CD4-positive, alpha-beta T cell treated with Interleukin-4 for 4 hours (primary cell): ENCODE results near the gene RBSN.
"Not testable (repeated sequence)": the region's sequence is repeated elsewhere in the genome, so short reads cannot be mapped to it uniquely, and the experiment has no call there.

Experiments
- DNase-seq: peaks from one replicate; pipeline ENCODE4 v3.0.0-alpha.2; 2020

RBSN gene

DNA sequence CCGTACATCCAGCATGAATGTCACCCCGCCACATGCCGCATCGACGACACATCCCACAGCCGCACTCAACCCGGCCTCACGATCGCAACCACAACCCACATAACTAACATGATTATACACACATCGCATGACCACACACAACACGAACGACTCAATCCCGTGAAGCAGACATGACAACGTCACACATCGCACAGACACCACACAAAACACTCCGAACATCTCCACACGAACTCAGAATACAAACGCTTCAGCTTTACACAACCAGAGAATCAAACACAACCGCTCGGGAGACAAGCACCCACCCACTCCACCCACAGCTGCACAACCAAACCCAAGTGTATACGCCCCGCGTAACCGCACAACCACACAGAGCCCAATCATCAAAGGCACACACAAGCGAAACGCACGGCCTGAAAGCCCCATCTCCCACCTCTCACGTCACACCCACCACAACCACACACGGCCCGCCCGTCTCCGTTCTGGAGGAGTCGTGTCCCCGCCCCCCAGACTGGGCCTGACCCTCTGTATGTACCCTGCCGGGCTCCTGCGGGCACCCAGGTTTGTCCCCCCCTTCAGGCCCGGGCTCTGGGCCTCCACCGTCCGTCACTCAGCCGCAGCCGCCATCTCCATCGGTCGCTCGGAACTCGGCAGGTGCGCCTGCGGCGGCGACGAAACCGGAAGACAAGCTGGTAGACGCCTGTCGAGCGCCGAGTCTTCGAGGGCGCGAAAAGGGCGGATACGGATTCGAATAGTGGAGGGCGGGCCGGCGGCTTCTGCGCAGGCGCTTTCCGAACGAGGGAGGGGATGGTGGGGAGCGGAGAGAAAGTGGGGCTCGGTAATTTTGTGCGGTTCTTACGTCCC, at the start of gene RBSN:
RBSN (minus strand) TSS at position 646 of the 861 bp plus-strand sequence. CDS start 3,028 bp downstream, outside the sequence.
- DNase-seq = peak; percentile 95

DNA sequence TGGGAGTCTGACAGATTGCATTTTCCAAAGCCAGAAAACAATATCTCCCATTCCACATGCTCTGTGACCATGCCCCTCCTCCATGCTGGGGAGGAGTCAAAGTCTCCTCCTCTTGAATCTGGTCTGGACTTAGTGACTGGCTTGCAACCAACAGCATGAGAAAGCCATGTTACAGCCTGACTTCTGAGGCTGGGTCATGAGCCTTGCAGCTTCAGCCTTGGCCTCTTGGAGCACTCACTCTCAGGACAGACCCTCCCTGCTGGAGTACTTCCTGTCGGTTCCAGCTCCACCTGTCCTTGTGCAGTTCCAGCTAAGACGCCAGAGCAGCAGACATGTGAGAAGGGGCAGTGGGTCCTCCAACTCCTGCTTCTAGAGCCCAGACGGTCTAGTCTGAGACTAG, 49.7 kb upstream of the RBSN start:
- DNase-seq = no peak

DNA sequence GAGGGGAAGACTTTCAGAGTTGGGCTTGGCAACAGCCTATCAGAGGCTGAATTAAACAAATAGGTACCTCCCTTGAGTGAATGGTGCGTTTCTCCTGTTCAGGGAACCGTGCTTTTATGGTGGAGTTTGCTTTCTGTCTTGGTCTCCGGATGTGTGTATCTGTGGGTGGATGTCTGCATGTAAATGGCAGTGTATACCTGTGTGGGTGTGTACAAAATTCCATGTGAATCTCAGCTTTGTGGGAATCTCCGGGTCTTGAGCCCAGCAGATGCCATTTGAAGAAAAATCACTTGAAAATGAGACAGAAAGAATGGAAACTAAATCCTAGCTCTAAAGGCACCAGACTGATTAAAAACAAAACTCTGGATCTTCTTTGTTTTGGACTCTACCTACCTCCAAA, 37.9 kb upstream of the RBSN start:
- not testable (repeated sequence) for DNase-seq

DNA sequence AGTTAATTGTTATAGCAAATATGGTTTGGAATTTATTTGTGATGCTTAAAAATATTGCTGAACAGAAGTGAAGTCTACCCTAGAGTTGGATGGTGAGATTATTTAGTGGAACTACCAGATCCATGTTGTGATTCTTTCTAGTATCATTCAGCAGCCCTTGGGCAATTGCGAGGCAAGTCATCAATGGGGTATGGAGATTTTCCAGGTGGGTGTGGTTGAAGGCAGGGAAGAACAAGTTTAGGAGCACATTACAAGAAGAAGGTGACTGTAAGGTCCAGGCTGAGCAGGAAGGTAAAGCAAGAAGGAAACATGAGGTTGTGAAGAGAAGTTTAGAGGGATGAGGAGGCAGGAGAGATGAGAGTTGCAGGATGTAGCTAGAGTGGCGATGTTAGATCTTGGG, 36.0 kb upstream of the RBSN start:
- DNase-seq = not testable (repeated sequence)

DNA sequence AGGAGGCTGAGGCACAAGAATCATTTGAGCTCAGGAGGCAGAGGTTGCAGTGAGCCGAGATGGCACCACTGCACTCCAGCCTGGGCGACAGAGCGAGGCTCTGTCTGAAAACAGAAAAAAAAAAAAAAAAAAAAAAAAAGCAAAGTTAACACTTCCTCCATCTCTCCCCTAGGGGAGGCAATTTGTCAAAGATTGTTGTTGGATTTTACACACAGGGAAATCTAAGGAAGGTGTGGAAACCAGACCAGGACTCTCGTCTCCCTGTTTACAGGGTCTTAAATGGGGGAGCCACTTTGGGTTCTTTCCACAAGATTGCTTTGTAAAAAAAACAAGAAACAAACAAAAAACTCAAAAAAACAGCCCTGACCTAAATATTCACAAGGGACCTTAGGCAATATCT, 29.5 kb upstream of the RBSN start:
- not testable (repeated sequence) for DNase-seq

DNA sequence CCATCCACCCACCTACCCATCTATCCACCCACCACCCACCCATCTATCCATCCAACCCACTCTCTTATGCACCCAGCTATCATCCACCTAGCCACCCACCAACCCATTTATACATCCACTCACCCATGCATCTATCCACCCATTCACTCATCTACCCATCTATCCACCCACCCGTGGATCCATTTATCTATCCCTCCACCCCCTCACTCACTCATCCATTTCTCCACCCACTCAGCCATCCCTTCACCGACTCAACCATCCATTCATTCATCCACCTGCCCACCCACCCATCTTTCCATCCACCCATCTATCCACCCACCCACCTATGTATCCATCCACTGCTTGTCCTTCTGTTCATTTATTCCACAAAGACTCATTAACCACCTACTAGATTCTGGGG, 28.0 kb upstream of the RBSN start:
- not testable (repeated sequence) for DNase-seq

DNA sequence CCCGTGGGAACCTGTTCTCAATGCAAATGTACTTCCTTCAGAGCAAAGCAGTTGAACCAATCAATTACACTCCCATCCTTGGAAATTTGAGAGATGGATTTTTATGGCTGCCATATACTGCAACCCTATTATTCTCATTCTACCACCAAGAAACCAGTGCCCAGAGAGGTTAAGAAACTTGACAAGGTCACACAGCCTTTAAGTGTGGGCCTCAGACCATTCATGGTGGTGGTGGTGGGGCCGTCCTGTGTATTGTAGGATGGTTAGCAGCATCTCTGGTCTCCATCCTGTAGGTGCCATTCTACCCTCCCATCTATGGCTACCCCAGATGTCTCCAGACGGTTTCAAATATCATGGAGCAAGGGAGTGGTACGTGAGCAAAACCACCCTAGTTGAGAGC, 23.4 kb upstream of the RBSN start:
- DNase-seq = no peak

DNA sequence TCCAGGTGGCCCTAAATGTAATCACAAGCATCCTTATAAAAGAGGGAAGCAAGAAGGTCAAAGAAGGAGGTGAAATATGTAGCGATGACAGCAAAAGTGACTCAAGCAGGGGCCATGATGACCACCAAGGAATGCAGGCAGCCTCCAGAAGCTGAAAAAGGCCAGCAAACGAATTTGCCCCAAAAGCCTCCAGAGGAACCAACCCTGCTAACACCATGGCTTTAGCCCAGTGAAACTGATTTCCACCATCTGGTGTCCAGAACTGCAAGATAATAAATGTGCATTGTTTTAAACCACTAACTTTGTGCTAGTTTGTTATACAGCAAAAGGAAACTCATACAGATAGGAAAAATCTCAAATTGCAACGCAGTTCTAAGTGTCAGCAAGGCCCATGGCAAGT, 23.0 kb upstream of the RBSN start:
- DNase-seq = no peak

DNA sequence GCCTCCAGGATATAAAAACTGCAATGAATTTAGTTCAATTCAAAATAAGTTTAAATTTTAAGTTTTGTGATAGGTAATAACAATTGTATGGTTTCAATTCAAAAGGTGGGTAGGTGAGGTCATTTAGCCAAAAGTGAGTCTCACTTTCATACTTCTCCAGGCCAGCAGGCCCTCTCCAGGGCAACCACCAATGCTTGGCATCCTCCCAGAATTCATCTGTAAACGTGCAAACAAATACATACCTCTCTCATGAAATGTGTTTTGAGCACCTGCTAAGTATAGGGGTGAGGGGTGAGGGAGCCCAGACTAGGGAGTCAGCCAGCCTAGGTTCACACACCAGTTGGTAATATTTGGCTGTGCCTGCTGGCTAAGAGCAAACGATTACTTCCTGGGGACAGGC, 22.0 kb upstream of the RBSN start:
- DNase-seq = no peak

DNA sequence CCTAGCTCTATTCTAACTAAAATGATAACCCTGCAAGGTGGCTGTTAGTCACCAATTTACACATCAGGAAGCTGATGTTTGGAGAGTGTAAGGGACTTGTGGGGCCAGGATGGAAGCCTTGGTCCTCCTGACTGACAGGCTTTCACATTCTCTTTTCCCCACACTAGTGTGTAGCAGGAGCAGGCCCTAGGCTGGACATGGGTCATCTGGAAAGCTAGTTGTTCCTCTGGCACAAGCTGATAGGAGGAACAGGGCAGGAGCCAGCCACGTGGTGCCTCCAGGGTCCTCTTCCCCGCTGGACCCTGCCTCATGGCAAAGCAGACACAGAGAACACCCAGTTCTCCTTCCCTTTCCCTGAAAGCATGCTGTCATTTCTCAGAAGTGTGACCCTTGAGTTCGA, 18.1 kb upstream of the RBSN start:
- no peak for DNase-seq

DNA sequence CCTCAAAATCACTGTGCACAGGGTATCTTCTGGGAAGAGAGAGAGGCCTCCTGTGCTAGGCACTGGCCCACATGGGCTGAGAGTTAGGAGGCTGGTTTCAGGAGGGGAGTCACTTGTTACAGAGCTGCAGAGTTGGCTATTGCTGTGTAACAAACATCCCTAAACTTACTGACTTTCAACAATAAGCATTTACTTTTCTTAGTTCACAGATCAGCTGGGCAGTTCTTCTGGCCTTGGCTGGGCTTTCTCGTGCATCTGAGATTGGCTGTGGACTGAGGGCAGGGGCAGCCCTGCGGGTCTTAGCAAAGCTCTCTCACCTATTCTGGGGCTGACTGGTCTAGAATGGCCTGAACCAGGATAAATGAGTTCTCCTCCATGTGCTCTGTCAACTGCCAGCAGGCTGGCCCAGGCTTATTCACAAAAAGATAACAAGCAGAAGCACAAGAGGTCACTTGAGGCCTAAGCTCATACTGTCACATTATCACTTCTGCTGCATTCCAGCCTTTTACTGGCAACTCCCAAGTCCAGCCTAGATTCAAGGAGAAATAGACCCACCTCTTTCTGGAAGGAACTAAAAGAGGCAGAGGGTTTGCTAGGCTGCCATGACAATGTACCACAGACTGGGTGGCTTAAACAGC, 17.2 kb upstream of the RBSN start:
- DNase-seq = no peak

DNA sequence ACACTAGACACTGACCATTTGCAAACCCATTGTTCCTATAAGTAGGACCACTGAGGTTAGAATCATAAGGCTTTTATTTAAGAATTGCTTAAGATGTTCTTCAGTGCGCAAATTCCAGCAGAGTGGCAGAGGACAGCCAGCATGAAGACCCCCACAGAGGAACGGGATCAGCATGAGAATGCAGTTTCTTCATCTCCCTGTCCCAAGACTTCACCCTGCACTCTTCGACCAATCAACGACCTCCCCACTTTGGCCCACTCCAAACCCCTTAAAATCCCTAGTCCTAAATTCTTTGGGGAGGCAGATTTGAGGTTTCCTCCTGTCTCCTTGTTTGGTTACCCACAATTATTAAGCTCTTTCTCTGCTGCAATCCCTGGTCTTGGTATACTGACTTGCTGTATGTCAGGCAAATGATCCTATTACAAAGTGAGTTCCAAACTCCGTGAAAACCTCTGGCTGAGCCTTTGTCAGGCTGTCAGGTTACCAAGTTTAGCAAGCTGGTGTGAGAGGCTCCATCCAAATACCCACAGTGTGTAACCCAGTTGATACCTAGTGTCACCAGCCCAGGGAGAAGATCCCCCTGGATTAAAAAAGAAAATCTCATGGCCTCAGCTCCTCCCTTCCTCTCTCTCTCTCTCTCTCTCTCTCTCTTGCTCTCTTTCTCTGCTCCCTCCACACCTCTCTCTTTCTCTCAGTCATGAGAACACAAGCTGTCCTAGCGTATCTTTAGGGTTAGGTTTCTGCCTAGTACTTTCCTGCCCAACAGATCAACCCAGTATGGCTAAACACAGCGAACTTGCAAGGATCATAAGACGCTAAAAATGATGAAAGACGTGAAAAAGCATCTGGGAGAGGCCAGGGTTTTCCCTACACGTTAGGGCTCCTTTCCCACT, 15.8 kb upstream of the RBSN start:
- DNase-seq = no peak

DNA sequence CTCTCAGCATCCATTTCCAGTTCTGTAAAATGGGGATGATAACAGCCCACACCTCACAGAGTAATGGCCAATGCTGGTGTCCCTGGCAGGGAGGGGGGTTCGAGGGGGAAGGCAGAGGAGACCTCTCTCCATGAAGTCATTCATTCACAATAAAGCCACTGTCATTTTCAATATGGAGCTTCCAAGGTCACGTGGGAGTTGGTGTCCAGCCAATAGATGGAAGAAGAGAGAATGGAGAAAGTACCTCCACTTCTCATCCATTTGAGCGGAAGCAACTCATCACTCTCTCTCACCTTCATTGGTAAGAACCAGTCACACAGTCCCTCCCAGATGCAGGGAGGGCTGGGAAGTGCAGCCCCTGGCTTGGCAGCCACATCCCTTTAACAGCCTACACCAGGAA, 14.9 kb upstream of the RBSN start:
- no peak for DNase-seq

DNA sequence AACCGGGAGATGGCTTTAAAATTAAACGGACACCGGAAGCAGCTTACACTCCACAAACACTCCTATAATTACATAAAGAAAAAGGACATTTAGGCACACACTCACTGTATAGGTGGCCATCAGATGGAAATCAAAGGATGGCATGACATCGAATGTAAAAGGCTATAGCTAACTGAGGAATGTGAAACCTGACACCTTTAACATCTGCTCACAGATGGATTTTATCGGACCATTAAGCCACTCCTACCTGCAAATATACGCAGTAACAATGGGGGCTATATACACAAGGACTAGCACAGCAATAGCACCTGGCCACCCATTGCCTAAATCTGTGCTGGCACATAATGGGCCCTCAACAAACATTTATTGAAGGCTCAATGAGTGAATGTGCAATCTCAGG, 14.5 kb upstream of the RBSN start:
- no peak for DNase-seq

DNA sequence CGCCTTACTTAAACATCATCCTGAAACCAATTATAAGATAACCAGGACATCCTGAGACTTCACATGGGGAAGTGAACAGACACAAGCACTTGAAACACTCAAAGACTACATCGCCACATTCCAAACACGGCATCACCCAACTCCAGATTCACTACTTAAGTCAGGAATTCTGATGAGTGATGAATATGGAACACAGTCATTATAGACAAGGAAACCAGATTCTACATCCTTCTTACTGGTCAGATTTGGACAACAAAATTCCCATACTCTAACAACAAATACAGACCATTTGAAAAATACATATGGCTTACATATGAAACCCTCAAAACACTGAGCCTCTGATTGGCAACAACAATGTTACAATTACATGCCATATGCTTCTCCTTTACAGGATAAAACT, 13.1 kb upstream of the RBSN start:
- no peak for DNase-seq

DNA sequence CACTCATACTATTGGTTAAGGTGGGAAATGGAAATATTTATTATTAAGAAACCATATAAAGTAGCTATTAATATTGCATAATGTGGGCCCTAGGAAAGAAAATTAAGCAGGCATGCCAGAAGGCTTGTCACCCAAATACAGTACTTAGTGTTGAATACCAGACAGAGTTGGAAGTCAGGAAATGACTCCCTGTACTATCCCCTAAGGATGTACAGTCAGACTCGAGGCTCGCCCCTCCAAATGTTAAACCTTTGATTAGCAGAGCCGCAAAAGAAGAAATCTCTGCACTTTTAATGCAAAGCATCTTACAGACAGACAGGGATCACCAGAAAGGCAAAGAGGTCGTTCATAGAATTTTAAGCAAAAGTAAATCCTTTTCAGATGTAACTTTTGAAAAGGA, 11.3 kb upstream of the RBSN start:
- DNase-seq = no peak

DNA sequence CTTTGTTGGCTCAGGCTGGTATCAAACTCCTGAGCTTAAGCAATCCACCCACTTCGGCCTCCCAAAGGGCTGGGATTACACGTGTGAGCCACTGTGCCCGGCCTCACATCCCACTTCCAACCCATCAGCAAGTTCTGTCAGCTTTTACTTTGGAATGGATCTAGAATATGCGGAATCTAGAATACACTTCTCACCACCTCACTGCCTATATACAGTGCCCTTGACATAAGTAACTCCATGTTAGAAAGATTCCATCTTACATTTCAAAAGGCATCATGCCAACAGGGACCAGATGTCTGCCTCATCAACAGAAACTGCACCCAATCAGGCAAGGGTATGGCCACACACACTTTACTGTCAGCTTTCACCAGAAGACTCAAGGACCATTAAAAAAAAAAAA, 9.9 kb upstream of the RBSN start:
- DNase-seq = no peak

DNA sequence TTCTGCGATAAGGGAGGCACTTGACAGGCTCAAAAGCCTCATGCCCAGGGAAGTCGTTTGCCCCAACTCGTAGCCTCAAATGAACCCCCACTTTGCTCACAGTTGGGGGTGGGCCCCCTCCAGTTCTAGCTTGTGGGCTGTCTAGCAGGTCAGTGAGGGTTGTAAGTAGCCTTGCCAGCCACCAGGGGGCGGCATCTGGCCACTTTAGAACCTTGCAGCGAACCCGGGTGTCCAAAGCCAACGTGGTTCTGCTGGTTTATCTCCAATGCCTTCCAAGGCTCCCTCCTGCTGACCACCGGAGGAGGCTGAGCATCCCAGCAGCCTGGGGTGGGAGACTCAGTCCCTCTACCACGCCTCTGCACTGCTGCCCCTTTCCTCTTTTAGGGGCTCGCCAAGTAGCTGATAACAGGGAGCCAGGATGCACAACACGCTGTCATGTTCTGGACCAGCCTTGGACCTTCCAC, 9.2 kb upstream of the RBSN start:
- DNase-seq = peak; percentile 67

DNA sequence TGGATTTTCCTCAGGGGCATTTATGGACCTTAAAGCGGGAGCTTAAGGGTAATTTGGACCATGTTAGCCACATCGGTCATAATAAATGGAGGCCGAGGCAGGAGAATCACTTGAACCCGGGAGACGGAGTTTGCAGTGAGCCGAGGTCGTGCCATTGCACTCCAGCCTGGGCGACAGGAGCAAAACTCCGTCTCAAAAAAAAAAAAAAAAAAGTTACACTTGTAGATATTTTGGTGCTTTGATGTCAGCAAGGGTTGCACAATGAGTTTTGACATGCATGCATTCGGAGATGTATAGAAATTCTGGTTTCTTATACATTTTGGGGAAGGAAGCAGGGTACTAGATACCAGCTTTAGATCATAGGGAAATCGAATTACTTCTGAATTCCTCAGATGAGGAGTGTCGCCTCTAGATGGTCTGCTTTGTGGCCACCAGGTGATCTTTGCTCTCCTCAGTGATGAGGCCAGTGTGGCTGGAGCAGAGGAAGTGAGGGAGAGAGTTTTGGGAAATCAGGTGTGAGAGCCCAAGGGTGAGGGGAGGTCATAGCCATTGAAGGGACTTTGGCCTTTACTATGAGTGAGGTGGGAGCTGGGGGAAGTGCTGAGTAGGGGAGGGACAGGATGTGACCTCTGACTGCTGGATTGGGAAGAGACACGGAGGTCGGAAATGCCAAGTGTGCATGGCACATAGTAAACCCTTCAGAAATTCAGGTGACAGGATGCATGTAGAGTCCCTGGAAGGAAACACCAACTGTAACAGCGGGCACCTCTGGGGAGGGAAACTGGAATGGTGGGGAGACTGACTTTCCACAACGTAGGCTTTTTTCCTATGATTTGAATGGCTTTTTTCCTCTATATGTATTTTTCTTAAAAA, 8.4 kb upstream of the RBSN start:
- DNase-seq = no peak

DNA sequence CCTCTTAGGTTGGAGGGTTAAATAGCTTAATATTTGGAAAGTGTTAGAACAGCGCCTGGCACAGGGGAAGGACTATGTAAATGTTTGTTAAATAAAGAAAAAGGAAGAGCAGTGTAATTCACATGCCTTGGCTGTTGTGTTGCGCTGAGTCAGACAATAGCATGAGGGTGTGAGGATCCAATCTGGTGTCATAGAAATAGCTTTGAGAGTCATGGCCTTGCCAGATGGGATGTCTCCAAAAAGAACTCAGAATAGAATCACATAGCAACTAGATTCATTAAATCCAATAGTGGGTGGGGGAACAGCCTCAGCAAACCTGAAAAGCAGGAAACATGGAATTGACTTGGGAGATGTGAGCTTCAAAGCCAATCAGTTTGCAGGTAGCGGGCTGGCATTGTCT, 3.9 kb upstream of the RBSN start:
- DNase-seq = no peak

DNA sequence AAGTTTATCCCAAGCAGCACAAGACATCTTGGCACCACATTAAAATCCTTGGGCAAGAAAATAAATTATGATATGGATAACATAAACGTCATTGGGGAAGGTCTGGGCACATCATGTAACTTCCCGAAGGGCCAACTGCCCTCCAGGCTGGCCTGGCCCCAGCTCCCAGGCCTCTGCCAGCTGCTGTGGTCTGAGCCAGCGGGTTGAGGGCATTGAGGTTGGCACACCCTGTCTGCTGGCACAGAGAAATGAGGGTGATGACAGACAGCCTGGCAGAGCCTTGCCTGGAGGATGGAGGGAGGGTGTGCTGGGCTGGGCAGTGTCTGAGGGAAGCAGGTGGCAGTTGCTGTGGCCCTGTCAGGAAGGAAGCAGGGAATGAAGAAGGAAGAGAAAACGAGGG, 3.3 kb upstream of the RBSN start:
- DNase-seq = no peak

DNA sequence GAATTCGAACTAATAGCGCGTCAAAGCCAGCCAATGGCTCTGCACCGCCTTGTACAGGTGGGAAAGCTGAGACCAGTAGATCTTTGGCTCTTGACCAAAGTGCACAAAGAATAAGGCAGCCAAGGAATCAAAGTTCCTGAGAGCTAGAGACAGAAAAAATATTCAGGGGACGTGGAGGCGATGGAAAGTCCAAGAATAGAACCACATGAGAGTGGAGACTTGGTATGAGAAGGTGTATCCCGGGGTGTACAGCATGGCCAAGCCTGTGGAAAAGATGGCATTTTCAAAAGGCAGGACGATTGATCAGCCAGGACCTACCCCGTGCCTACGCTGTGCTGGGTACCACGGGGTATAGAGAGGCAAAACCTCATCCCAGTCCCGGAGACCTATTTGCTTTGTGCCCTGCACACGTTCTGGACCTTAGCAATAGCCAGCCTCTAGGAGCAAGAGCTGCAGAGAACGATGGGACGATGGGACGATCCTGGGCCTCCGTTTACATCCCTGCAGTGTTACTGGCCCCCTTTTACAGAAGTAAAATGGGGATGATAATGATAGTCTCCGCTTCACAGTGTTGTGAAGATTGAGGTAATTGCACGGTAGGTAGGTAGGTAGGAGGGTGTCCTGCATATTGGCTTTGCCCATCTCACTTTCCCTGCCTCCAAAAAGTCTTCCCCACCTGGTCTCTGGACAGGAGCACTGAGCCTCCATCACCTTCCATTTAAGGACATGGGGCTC, 583 bp upstream of the RBSN start:
- DNase-seq = no peak
